Prostate gland (tissue), 2 donors: Measurements from ENCODE around the gene XPR1. TPM values are rescaled to one million over a fixed set of nuclear protein-coding genes. Genes with fewer than 3 reads are reported as not detected.

ENCODE experiments used
- DNase-seq: peaks from one replicate; pipeline ENCODE4 v3.0.0-alpha.2; 2019; ENCODE audit warnings: low spot score
- H3K27ac ChIP-seq, 2 donors: fragments of 200-600 bp; sonication (generic); 2 replicates each; pipeline ENCODE4 v1.5.1; 2017 to 2019
- H3K27me3 ChIP-seq: fragments of 200-600 bp; sonication (generic); replicated peaks from 2 replicates; pipeline ENCODE4 v1.5.1; 2019; ENCODE audit not compliant: insufficient read depth
- H3K36me3 ChIP-seq, 2 donors: fragments of 200-600 bp; sonication (generic); 1 replicate in 1 of 2; 2 replicates in 1 of 2; pipeline versions ENCODE4 v1.5.1 to v1.8.1; 2017 to 2019
- H3K4me1 ChIP-seq: fragments of 200-600 bp; sonication (generic); replicated peaks from 2 replicates; pipeline ENCODE4 v1.5.1; 2019
- H3K4me3 ChIP-seq, 2 donors: fragments of 200-600 bp; sonication (generic); 2 replicates each; pipeline ENCODE4 v1.5.1; 2017 to 2019
- H3K9me3 ChIP-seq: fragments of 200-600 bp; sonication (generic); 2 replicates; pipeline ENCODE4 v1.5.1; 2017
- POLR2A ChIP-seq: fragments of 450-650 bp; IDR thresholded peaks from one replicate; pipeline ENCODE4 v1.6.1; 2016; ENCODE audit warnings: antibody characterized with exemption, mild to moderate bottlenecking
- POLR2AphosphoS5 ChIP-seq: sonication (generic); formaldehyde crosslinking; IDR thresholded peaks from one replicate; pipeline ENCODE4 v1.6.1; 2017; ENCODE audit warnings: antibody characterized with exemption
- WGBS: methylation state at CpG from one replicate; pipeline ENCODE4 v1.1.5; 2018; 5-methylcytosine and 5-hydroxymethylcytosine counted together
- intact Hi-C: fragments of 100-400 bp; cut with DNase I; formaldehyde crosslinking; loops from one replicate; pipeline ENCODE4 v1.14.2; 2022
- total RNA-seq, 2 donors: library from RNA; depleted of rRNA; stranded (reverse); fragments of >200 nt; gene quantifications; one replicate each; pipeline ENCODE4 v1.1.0, GENCODE V29; 2016
- TF ChIP-seq, protein P1 (sequence below), 4 experiments: fragments of 200-600 bp in 2 of 4; fragments of 450-650 bp in 2 of 4; sonication (generic) in 2 of 4; IDR thresholded peaks; 1 replicate in 3 of 4; 2 replicates in 1 of 4; pipeline ENCODE4 v1.5.1; 2016 to 2019; ENCODE audit warnings: antibody characterized with exemption in 4 of 4, mild to moderate bottlenecking in 2 of 4, moderate library complexity in 2 of 4

XPR1 gene
- total RNA-seq, 2 donors from 2014 or later: 17.5 to 70.3 TPM

DNA sequence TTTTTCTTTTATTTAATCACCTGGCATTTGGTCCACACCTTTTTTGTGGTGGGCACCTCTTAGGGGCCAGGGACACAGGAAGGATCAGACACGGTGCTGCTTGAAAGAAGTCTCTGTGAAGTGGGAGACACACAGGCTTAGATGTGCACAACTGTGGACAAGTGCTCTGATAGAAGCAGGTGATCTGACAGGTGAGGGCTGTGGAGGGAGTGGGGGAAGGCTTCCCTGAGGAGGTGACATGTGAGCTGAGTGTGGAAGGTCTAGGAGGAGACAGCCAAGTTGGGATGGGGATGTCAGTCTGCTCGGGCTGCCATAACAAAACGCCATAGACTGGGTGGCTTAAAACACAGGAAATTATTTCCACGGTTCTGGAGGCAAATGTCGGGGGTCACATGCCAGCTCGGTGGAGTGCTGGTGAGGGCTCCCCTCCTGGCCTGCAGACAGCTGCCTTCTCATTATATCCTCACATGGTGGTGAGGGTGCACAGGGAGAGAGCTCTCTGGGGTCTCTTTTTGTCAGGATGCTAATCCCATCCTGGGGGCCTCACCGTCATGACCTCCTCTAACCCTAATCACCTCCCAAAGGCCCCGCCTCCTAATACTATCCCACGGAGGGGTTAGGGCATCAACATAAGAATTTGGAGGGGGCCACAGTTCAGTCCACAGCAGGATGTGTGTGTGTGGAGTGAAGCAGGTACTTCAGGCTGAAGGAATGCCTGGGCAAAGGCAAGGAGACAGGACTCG is 275.7 kb downstream of the XPR1 start:
- 86% methylated on average over 10 of the region's 10 CpGs for WGBS
- intact Hi-C loops: no loop called here
- Histone ChIP-seq H3K36me3 (no peaks in the 10 kb centered on the region), H3K4me3 (no peak overlapping the region), H3K27ac (no peak overlapping the region), H3K4me1 (no peaks in the 10 kb centered on the region), H3K27me3 (no peaks in the 10 kb centered on the region), H3K9me3 (no peaks in the 10 kb centered on the region)
- no peak for DNase-seq
- TF ChIP-seq, protein P1, sequence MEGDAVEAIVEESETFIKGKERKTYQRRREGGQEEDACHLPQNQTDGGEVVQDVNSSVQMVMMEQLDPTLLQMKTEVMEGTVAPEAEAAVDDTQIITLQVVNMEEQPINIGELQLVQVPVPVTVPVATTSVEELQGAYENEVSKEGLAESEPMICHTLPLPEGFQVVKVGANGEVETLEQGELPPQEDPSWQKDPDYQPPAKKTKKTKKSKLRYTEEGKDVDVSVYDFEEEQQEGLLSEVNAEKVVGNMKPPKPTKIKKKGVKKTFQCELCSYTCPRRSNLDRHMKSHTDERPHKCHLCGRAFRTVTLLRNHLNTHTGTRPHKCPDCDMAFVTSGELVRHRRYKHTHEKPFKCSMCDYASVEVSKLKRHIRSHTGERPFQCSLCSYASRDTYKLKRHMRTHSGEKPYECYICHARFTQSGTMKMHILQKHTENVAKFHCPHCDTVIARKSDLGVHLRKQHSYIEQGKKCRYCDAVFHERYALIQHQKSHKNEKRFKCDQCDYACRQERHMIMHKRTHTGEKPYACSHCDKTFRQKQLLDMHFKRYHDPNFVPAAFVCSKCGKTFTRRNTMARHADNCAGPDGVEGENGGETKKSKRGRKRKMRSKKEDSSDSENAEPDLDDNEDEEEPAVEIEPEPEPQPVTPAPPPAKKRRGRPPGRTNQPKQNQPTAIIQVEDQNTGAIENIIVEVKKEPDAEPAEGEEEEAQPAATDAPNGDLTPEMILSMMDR (IDR thresholded peaks at IDR 0.05): no peak
- no peak for TF ChIP-seq POLR2A
- no peak for TF ChIP-seq POLR2AphosphoS5

DNA sequence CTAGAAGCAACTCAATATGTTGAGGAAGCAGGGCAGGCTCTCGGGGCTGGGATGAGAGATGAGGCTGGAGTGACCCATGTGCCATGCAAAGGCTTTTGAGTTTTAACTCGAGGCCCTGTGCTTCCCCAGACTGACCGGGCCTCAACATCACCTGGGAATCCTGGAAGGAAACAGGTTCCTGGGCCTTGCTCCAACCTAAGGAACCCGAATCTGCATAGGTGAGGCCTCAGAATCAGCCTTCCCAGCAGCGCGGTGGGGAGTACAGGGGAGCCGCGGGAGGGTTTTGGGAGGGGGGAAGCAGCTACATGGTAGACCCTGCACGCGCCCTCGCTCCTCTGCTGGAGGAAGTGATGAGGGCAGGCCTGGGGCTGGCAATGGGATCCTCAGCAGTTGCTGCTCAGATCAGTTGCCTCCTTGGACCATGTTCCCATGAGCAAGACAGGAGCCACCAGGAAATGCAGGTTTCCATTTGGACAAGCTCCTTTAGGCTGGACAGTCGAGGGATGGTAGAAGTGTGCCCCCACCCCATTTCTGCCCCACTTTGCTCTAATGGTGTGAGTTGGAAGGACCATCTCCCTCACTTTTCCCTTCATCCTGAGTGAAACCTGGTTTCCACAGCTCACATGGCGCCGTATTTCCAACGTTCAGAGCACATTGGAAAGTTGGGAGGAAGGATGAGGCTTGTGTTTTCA is 276.4 kb downstream of the XPR1 start:
- WGBS: 90% methylated on average over 15 of the region's 15 CpGs
- intact Hi-C loops: no loop called here
- Histone ChIP-seq H3K9me3 (no peaks in the 10 kb centered on the region), H3K4me3 (no peak overlapping the region), H3K27ac (no peak overlapping the region), H3K36me3 (no peaks in the 10 kb centered on the region), H3K4me1 (no peaks in the 10 kb centered on the region), H3K27me3 (no peaks in the 10 kb centered on the region)
- no peak for DNase-seq
- TF ChIP-seq, protein P1 (IDR thresholded peaks at IDR 0.05): no peak
- TF ChIP-seq POLR2A (no peak), POLR2AphosphoS5 (no peak)

DNA sequence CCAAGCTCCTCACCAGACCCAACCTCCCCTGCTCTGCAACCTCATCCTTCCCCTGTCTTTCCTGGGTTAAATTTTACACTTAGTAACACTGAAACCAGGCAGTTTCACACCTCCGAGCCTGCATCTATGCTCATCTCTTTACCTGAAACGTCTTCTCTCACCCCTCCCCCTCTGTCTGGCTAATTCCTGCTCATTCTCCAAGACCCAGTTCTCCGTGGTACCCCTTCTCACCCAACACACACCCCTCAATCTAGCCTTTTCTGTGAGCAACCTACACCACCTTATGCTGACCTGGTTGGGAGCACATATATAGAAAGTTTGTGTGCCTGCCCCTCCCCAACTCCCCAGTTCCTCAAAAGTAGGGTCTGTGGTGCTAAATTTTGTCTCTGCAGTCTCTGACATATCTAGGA is 277.2 kb downstream of the XPR1 start:
- Histone ChIP-seq H3K9me3 (no peaks in the 10 kb centered on the region), H3K4me1 (no peaks in the 10 kb centered on the region), H3K4me3 (no peak overlapping the region), H3K27ac (no peak overlapping the region), H3K27me3 (no peaks in the 10 kb centered on the region), H3K36me3 (no peaks in the 10 kb centered on the region)
- intact Hi-C loops: no loop called here
- DNase-seq: no peak
- no peak for TF ChIP-seq POLR2A
- TF ChIP-seq, protein P1 (IDR thresholded peaks at IDR 0.05): no peak
- TF ChIP-seq POLR2AphosphoS5: no peak
- WGBS: 88% methylated on average over 3 of the region's 3 CpGs

DNA sequence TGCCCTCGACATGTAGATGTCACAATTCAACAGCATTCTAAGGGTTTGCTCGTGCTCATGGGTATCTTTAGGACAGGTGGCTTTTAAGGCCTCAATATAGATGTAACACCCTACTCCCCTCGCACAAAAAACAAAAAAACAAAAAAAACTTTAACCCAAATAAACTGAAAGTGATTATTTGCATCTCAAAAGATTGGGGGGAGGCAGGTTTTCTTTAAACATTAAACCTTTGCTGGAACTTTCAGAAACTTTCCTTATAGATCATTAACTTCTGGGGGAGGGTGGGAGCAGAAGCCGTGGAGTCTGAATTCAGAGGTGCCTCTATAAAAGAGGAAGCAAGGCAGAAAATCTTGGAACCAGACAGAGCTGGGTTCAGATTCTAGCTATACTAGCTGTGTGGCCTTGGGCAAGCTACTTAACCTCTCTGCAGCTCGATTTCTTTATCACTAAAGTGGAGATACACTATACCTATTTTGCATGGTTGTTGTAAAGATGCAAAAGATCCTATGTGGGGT is 277.7 kb downstream of the XPR1 start:
- no peak overlapping the region for H3K4me3 ChIP-seq
- no peak overlapping the region for H3K27ac ChIP-seq
- intact Hi-C loops: no loop called here
- no peaks in the 10 kb centered on the region for H3K9me3 ChIP-seq
- H3K4me1 ChIP-seq: no peaks in the 10 kb centered on the region
- H3K27me3 ChIP-seq: no peaks in the 10 kb centered on the region
- 74% methylated on average over 5 of the region's 5 CpGs for WGBS
- DNase-seq: no peak
- H3K36me3 ChIP-seq: no peaks in the 10 kb centered on the region
- no peak for TF ChIP-seq POLR2AphosphoS5
- TF ChIP-seq, protein P1 (IDR thresholded peaks at IDR 0.05): no peak
- no peak for TF ChIP-seq POLR2A
